Loucy (cell line): ENCODE measurements around the gene PRL.

Experiments used
- CTCF ChIP-seq: fragments of 200-600 bp; sonication (generic); conservative IDR thresholded peaks from 2 replicates; pipeline ENCODE4 v1.5.1; 2014; ENCODE audit warnings: mild to moderate bottlenecking, antibody characterized with exemption, low read length
- EZH2phosphoT487 ChIP-seq: fragments of 200-600 bp; IDR thresholded peaks from 2 replicates; pipeline ENCODE4 v1.6.1; 2018; ENCODE audit warnings: antibody characterized with exemption, mild to moderate bottlenecking, moderate library complexity, borderline replicate concordance

GRCh38 chr6:22327881-22328280 lies 31.0 kb upstream of the PRL start:
- TF ChIP-seq CTCF (no peak), EZH2phosphoT487 (no peak)
